Measurements from ENCODE around the gene TRPM8.

GRCh38 chr2:233974530-233975071 lies 57.4 kb downstream of the TRPM8 start:
- TF ChIP-seq EZH2 (IDR thresholded peaks at IDR 0.05) (no peak), POLR2AphosphoS5 (IDR thresholded peaks at IDR 0.05; ENCODE audit: borderline replicate concordance, low read depth, low read length) (no peak)
